Measurements from ENCODE around the gene NCKAP5. TPM values are rescaled to one million over a fixed set of nuclear protein-coding genes. Genes with fewer than 3 reads are reported as not detected.

NCKAP5 gene
- total and polyA plus RNA-seq, 9 of the 15 experiments (the other 6 are each of a cell fraction or from before 2014, with no cell fraction given): not detected

- no peak overlapping the region for H2AFZ ChIP-seq (ENCODE audit: low read depth, low read length)
- no peak overlapping the region for H3K4me3 ChIP-seq
- no peaks in the 10 kb centered on the region for H4K20me1 ChIP-seq (replicated peaks; ENCODE audit: control insufficient read depth, insufficient read depth, low read length)
- no peak overlapping the region for H3K9ac ChIP-seq (ENCODE audit: insufficient read depth in 1 of 2, low read depth in 2 of 2, low read length in 2 of 2)
- FAIRE-seq: no peak
- no peak for ATAC-seq
- H3K79me2 ChIP-seq (ENCODE audit: control insufficient read depth, insufficient read depth, low read length): no peaks in the 10 kb centered on the region
- 13% methylated on average over 2 of the region's 2 CpGs for WGBS (ENCODE audit: insufficient coverage, low coverage, missing lambda C conversion rate)
- no peaks in the 10 kb centered on the region for H3K36me3 ChIP-seq (ENCODE audit: control insufficient read depth, insufficient read depth, low read length)
- H3K27me3 ChIP-seq (ENCODE audit: control insufficient read depth in 2 of 2, insufficient read depth in 2 of 2, low read length in 2 of 2): no peaks in the 10 kb centered on the region
- H3K4me1 ChIP-seq (replicated peaks in 1 of 2; ENCODE audit: control insufficient read depth in 2 of 2, insufficient read depth in 2 of 2, low read length in 2 of 2): no peaks in the 10 kb centered on the region
- H3K27ac ChIP-seq (ENCODE audit: extremely low read depth, low read depth, low read length): no peak overlapping the region
- no peak for DNase-seq (ENCODE audit: extremely low read depth in 1 of 4, low spot score in 3 of 4)
- ChIA-PET CTCF (ENCODE audit: low intra/inter-chr PET ratio) (no interaction called here), POLR2A (no interaction called here)
- intact Hi-C loops (cut with micrococcal nuclease): no loop called here
- H3K9me1 ChIP-seq (ENCODE audit: control insufficient read depth, insufficient read depth, low read length): no peaks in the 10 kb centered on the region
- no peak overlapping the region for H3K4me2 ChIP-seq (ENCODE audit: insufficient read depth, low read length)
- H3K9me3 ChIP-seq (replicated peaks; ENCODE audit: control insufficient read depth, insufficient read depth, low read depth, low read length): no peaks in the 10 kb centered on the region
- in situ Hi-C loops (cut with MboI): no loop called here
- no TSS peak for BruUV-seq (replicated peaks)
- TF ChIP-seq, protein P1, sequence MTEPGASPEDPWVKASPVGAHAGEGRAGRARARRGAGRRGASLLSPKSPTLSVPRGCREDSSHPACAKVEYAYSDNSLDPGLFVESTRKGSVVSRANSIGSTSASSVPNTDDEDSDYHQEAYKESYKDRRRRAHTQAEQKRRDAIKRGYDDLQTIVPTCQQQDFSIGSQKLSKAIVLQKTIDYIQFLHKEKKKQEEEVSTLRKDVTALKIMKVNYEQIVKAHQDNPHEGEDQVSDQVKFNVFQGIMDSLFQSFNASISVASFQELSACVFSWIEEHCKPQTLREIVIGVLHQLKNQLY (CRISPR knock-in tag; conservative IDR thresholded peaks at IDR 0.05): no peak
- TF ChIP-seq ETV1 (tag; conservative IDR thresholded peaks at IDR 0.05; ENCODE audit: low read depth) (no peak), XRCC4 (IDR thresholded peaks at IDR 0.05; ENCODE audit: extremely low read depth, insufficient read depth, insufficient read length) (no peak), EP400 (IDR thresholded peaks at IDR 0.05) (no peak), ZNF696 (CRISPR knock-in tag; conservative IDR thresholded peaks at IDR 0.05) (no peak), ZNF695 (CRISPR knock-in tag; IDR thresholded peaks at IDR 0.05) (no peak), JUND (IDR thresholded peaks at IDR 0.05; ENCODE audit: borderline replicate concordance, low read depth, low read length) (no peak), JUND (tag; IDR thresholded peaks at IDR 0.05; ENCODE audit: borderline replicate concordance, low read depth, low read length) (no peak), MTA2 (IDR thresholded peaks at IDR 0.05; ENCODE audit: low read depth) (no peak), CGGBP1 (CRISPR knock-in tag; IDR thresholded peaks at IDR 0.05) (no peak), ZNF140 (CRISPR knock-in tag; IDR thresholded peaks at IDR 0.05) (no peak), SIN3B (IDR thresholded peaks at IDR 0.05; ENCODE audit: low read depth) (no peak), MBD2 (IDR thresholded peaks at IDR 0.05; ENCODE audit: borderline replicate concordance, low read depth) (no peak), ZNF717 (CRISPR knock-in tag; IDR thresholded peaks at IDR 0.05) (no peak), POLR3A (IDR thresholded peaks at IDR 0.05; ENCODE audit: borderline replicate concordance, extremely low read depth, insufficient read depth, insufficient read length) (no peak), RHOXF2B (CRISPR knock-in tag; conservative IDR thresholded peaks at IDR 0.05) (no peak), ZNF280B (CRISPR knock-in tag; IDR thresholded peaks at IDR 0.05) (no peak), FOXA1 (IDR thresholded peaks at IDR 0.05; ENCODE audit: borderline replicate concordance) (no peak), E2F1 (CRISPR knock-in tag; IDR thresholded peaks at IDR 0.05) (no peak), RBM14 (IDR thresholded peaks at IDR 0.05; ENCODE audit: borderline replicate concordance, insufficient read depth, low read depth, low read length) (no peak)
Observed at GRCh38 chr2:133341575-133341974, 226.7 kb downstream of the NCKAP5 start.

All from K562 (cell line).